ENCODE measurements around the gene HPCA.

The HPCA gene

GRCh38 chr1:32887623-32888022 lies 1.3 kb downstream of the HPCA start:
- no peak overlapping the region for H3K4me3 ChIP-seq (ENCODE audit: low read depth, low read length)
- DNase-seq (ENCODE audit: low read depth) = no peak

DNA sequence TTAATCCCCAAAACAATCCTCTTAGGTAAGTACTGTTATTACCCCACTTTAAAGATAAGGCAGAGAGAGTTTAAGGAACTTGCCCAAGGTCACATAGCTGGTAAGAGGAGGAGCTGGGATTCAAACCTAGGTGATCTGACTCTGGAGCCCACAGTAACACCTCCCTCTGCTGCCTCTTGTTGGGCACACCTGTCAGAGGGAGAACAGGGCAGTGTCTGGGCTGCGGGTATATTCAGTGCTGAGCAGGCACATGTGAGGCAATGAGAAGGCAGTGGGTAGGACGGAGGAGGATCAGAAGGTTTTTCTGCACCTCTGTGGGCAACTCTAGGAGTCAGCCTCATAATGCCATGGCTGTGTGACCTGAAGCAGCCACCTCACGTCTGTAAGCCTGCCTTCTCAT lies 1.8 kb downstream of the HPCA start:
- no peak for DNase-seq (ENCODE audit: low read depth)
- no peak overlapping the region for H3K4me3 ChIP-seq (ENCODE audit: low read depth, low read length)

- H3K4me3 ChIP-seq (ENCODE audit: low read depth, low read length) = no peak overlapping the region
- DNase-seq (ENCODE audit: low read depth) = no peak
These were observed 2.6 kb downstream of the HPCA start for GRCh38 chr1:32888677-32889420.

- DNase-seq (ENCODE audit: low read depth) = no peak
- H3K4me3 ChIP-seq (ENCODE audit: low read depth, low read length) = no peak overlapping the region
These were observed 3.5 kb downstream of the HPCA start for GRCh38 chr1:32889731-32890278.

- no peak for DNase-seq (ENCODE audit: low read depth)
- no peak overlapping the region for H3K4me3 ChIP-seq (ENCODE audit: low read depth, low read length)
These were observed 4.4 kb downstream of the HPCA start for GRCh38 chr1:32890516-32891240.

GRCh38 chr1:32891241-32891570 lies 4.9 kb downstream of the HPCA start:
- no peak overlapping the region for H3K4me3 ChIP-seq (ENCODE audit: low read depth, low read length)
- DNase-seq (ENCODE audit: low read depth) = no peak

DNA sequence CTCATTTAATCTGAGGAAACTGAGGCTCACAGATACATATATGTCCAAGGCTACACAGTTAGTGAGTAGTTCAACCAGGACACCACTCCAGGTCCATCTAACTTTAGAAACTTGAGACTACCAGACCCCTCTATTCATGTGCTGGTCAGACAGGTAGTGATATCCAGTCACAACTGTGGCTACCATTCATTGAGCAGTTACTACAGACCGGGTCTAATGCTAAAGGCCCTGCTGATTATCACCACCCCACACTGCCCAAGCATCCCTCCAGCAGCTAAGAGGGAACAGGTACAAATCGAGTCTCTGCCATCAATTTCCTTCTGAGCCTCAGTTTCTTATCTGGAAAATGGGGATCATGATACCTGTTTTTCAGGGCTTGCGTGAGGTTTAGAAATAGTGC lies 5.3 kb downstream of the HPCA start:
- DNase-seq (ENCODE audit: low read depth) = no peak

DNA sequence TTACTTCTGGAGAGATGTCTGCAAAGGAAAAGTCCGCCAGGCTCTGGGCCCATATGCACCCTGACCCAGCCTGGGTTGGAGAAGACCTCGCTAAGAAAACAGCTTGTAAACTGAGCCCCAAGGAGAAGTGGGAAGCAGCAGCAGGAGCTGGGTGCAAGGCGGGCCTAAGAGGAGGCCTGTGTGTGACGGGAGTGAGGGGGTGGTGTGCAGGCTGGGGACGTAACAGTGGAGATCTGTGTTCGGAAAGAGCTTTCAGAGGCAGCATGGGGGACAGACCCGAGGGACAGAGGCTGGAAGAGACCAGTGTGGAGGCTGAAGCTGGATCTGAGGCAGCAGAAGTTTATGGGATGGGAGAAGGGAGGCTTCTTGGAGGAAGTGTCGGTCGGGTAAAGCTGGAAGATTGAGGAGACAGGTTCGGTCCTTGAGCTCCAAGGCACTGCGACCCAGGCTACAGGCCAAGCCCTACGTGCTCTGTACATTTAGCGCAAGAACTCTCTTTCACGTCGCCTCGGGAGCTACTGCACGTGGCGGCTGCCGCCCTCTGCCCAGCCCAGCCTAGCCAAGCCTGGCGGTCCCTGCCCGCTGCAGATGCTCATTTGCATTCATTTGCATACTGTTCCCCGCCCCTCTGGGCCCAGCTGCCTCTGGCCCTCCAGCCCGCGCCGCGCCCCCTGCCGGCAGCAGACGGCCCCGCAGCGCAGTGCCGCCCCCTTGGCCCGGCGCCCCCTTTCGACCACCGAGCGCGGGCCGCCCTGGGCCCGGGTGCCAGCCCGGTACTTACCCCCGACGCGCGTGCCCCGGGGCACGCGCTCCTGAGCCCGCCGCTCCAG lies 6.3 kb downstream of the HPCA start:
- H3K4me3 ChIP-seq (ENCODE audit: low read depth, low read length) = peak overlapping the region; percentile 51
- no peak for DNase-seq (ENCODE audit: low read depth)

More for the DNA sequence above, 5.3 kb downstream of the HPCA start:
- no peak overlapping the region for H3K4me3 ChIP-seq (ENCODE audit: low read depth, low read length)

GRCh38 chr1:32893198-32894018 lies 7.1 kb downstream of the HPCA start:
- no peak for DNase-seq (ENCODE audit: low read depth)
- peak overlapping the region; percentile 51 for H3K4me3 ChIP-seq (ENCODE audit: low read depth, low read length)

DNA sequence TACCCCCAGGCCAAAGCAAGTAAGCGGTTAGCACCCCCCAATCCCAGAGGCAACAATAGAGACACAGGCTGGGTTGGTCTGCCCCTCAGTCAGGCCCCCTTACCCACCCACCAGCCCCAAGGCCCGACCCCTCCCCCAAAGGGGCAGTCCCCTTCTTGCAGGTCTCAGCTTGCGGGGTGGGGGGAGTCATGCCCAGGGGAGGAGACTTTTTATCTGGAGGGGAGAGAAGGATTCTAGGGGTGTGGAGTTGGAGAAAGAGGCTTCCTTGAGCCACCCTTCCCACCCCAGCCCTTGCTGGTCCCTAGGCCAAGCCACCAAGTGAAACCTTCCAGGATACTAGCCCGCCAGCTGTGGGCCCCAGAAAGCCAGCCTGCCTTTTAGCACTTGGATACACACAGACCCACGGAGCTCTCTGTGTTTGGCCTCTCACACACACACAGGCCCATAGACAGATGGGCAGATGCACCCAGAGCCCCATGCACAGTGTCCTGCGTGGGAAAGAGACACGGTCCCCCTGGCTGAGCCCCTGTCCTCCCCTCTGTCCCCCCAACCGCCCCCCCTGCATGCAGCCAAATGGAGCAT lies 7.8 kb downstream of the HPCA start:
- H3K4me3 ChIP-seq (ENCODE audit: low read depth, low read length) = no peak overlapping the region
- no peak for DNase-seq (ENCODE audit: low read depth)

DNA sequence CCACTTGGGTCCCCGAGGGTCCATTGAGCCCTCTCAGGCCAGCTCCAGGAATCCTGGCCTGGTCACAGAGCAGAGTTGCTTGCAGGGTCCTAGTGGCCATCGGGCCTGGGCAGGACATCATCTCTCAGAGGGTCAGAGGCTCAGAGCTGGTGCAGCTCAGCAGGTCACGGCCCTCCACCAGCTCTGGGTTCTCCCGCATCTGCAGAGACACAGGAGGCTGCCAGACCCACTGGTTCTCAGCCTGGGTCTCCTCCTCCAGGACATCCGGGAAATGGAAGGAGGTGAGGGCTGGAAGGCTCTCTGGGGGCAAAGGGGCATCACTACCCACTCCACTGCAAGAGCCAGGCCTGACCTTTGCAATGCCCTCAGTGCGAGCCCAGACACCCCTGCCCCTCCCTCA lies 8.4 kb downstream of the HPCA start:
- no peak for DNase-seq (ENCODE audit: low read depth)
- no peak overlapping the region for H3K4me3 ChIP-seq (ENCODE audit: low read depth, low read length)

GRCh38 chr1:32895325-32896215 lies 9.3 kb downstream of the HPCA start:
- no peak for DNase-seq (ENCODE audit: low read depth)
- no peak overlapping the region for H3K4me3 ChIP-seq (ENCODE audit: low read depth, low read length)

GRCh38 chr1:32896451-32896850 lies 10.2 kb downstream of the HPCA start:
- no peak for DNase-seq (ENCODE audit: low read depth)
- H3K4me3 ChIP-seq (ENCODE audit: low read depth, low read length) = no peak overlapping the region

- no peak overlapping the region for H3K4me3 ChIP-seq (ENCODE audit: low read depth, low read length)
- no peak for DNase-seq (ENCODE audit: low read depth)
These were observed 11.1 kb downstream of the HPCA start for GRCh38 chr1:32897082-32898049.

DNA sequence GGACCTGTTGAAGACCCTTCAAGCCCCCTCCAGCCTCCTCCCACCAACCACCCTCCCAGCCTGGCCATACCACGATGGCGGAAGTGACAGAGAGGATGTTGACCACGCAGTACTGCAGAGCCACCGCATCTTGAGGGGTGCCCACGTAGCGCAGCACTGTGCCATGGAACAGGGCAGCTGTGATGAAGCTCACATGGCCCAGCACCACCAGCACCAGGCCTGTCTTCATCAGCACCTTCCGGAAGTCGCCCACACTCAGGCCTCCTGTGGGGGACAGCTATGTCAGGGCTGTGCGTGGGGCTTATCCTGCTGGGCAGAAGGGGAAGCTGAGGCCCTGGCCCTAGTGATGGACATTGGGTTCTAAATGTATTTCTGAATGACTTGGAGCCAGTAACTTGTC lies 11.8 kb downstream of the HPCA start:
- no peak for DNase-seq (ENCODE audit: low read depth)
- H3K4me3 ChIP-seq (ENCODE audit: low read depth, low read length) = no peak overlapping the region

DNA sequence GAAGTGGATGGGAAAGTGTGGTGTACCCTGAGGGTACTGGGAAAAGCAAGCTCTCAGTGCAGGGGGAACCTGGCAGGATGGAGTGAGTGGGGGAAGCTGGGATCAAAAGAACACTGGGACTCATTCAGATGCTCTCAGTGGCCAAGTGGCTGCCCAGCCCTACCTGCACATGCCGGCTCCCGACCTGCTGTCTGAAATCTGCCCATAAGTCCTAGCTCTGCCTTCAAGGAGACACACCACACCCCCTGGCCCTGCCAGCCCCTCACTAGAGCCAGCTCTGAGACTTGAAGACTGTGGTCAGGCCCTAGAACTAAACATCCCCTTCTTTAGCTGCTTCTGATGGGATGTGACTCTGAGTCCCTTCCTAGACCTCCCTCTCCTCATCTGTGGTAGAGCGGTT lies 12.7 kb downstream of the HPCA start:
- no peak for DNase-seq (ENCODE audit: low read depth)
- no peak overlapping the region for H3K4me3 ChIP-seq (ENCODE audit: low read depth, low read length)

All from skeletal muscle cell (primary cell).